ENCODE results near the gene CEP55. TPM values are rescaled to one million over a fixed set of nuclear protein-coding genes. Genes with fewer than 3 reads are reported as not detected.

The CEP55 gene
- total RNA-seq, 1 experiment from 2014 or later, result 38.1 TPM

- DNase-seq (ENCODE audit: low spot score), result peak; percentile 92
Measured at GRCh38 chr10:93566435-93567276, 70.2 kb downstream of the CEP55 start, which contains the start of gene FFAR4. Gene FFAR4 (plus strand): TSS chr10:93566665. CDS start chr10:93566721, 56 bp downstream.

- no peak for DNase-seq (ENCODE audit: low spot score)
Measured at GRCh38 chr10:93567277-93568104, 71.1 kb downstream of the CEP55 start.

- DNase-seq (ENCODE audit: low spot score), result peak; percentile 61
Measured at GRCh38 chr10:93568105-93568390, 71.6 kb downstream of the CEP55 start.

- no peak for DNase-seq (ENCODE audit: low spot score)
Measured at GRCh38 chr10:93570383-93570782, 74.0 kb downstream of the CEP55 start.

DNA sequence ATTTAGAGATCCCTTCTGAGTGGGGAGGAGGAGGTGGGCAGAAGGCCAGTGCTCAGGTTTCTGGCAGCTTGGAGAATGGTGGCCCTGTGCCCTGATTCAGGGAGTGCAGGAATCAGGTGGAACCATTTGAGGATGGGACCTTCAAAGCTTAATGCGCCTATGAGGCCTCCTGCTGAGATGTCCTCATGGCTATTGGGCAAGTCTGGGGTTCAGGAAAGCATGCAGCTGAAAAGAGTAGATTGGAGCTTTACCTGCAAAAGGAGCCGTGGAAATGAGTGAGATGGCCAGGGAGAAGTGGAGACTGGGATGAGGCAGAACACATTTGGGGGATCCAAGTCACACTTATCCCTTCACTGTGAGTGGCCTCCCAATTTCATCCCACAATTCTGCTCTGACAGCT, 76.2 kb downstream of the CEP55 start:
- no peak for DNase-seq (ENCODE audit: low spot score)

DNA sequence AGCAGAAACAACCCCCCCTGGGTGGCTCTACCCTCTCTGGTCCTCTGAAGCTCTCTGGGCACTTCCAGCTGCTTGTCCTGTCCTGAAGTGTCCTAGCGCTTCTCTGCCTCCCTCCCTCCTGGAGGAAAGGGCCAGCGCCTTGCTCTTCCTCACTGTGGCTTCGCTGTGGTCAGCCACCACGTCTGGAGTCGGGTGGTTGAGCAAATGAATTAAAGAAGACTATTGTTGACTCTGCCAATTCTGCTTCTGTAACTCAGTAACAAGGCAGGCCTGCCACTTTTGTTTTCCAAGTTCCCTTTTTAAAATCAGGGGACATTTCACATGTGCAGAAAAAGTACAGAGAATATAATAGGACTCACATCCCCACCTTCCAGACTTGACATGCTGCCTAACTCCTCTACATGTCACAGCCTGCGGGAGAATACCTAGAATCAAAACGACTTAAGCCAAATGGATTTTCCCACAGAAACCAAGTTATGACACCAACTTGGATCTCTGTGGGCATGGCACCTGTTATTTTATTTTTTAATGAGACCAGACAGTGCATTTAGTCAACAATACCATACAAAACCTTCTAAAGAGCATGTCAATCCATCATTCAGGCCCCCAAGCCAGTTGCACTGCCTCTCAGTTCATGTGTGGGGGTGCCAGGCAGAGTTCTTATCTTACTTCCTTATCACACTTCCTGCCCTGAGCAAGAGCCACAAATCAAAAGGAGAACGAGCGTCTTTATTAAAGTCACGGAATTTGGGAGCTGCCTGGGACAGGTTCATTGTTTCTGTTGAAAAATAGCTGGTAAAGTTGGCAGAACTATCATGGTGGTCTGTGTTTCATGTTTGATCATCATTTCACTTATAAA, 76.9 kb downstream of the CEP55 start:
- peak; percentile 60 for DNase-seq (ENCODE audit: low spot score)

GRCh38 chr10:93573924-93574323, 77.5 kb downstream of the CEP55 start:
- DNase-seq (ENCODE audit: low spot score), result no peak

- peak; percentile 78 for DNase-seq (ENCODE audit: low spot score)
Measured at GRCh38 chr10:93576888-93577287, 80.5 kb downstream of the CEP55 start.

DNA sequence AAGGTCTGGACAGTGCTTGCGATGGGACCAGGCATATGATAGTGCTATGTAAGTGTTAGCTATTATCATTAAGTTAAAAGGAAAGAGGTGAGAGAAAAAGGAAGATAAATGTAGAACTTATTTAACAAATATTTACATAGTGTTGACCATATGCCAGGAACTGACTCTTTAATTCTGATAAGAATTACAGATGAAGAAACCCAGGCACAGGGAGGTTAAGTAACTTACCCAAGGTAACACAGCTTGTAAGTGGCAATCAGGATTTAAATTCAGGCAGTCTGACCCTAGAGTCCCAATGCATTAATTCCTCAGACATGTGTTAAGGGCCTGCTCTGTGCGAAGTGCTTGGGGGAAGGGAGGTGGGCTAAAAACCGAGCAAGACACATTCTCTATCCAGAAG, 81.2 kb downstream of the CEP55 start:
- DNase-seq (ENCODE audit: low spot score), result no peak

Small RNA genes lying within 50 kb of the gene (small RNA-seq; reads per million reads assigned to genes)
- gene RNA5SP323, result 0.43 reads per million

Other genes starting within 250 kb of the CEP55 start
- gene MYOF, start 14.3 kb upstream of the CEP55 start, total RNA-seq (2014; rRNA removed; shearing (Covaris generic)), result 16.1 and 19.2 TPM in 2 replicates
- gene FFAR4, start 70.1 kb downstream of the CEP55 start, total RNA-seq (2014; rRNA removed; shearing (Covaris generic)), result 88.1 and 97.9 TPM in 2 replicates
- gene RBP4, start 104.6 kb downstream of the CEP55 start, total RNA-seq (2014; rRNA removed; shearing (Covaris generic)), result 2.7 and 4.5 TPM in 2 replicates
- not detected in 2 replicates for gene PDE6C, start 115.9 kb downstream of the CEP55 start, total RNA-seq (2014; rRNA removed; shearing (Covaris generic))
- 1.8 and 2.9 TPM in 2 replicates for gene FRA10AC1, start 206.0 kb downstream of the CEP55 start, total RNA-seq (2014; rRNA removed; shearing (Covaris generic))